Measurements from ENCODE around the gene BMP8B.

Gene BMP8B

DNA sequence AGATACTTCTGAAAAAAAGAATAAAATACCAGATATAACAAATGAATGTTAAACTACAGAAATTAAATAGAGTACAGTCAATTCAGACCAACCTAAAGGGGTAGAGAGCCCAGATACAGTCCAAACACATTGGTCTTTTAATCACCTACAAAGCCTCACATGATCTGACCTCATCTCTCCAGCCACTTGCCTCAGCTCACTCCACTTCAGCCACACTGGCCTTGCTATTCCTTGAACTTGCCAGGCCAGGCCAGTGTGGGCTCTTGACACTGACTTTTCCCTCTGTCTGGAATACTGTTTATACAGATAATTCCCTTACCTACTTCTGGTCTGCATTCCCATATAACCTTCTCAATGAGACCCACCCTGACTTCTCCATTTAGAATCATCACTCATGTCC lies 67.0 kb downstream of the BMP8B start:
- H3K4me3 ChIP-seq (ENCODE audit: low read depth, low read length): no peak overlapping the region
- TF ChIP-seq CTCF (IDR thresholded peaks at IDR 0.05; ENCODE audit: low read depth, low read length): no peak

- no peak for TF ChIP-seq CTCF (IDR thresholded peaks at IDR 0.05; ENCODE audit: low read depth, low read length)
- no peak overlapping the region for H3K4me3 ChIP-seq (ENCODE audit: low read depth, low read length)
Observed at GRCh38 chr1:39720094-39720999, 68.3 kb downstream of the BMP8B start.

GRCh38 chr1:39717809-39718208 lies 70.9 kb downstream of the BMP8B start:
- no peak overlapping the region for H3K4me3 ChIP-seq (ENCODE audit: low read depth, low read length)
- TF ChIP-seq CTCF (IDR thresholded peaks at IDR 0.05; ENCODE audit: low read depth, low read length): no peak

DNA sequence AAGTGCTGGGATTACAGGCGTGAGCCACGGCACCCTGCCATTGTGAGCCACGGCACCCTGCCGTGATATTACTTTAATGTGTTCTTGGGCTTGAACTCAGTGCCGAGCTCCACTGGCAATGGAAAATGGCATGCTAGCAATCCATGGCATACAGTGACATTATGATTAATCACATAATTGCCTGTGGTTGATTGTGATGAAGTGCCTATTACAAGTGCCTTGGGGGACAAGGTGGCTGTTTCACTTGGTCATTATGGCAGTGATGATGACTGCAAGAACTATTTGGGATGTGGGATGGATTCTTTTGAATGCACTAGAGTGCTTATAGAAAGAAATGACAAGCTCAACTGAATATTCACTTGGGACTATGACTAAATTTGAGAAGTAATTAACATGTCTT lies 75.1 kb downstream of the BMP8B start:
- no peak overlapping the region for H3K4me3 ChIP-seq (ENCODE audit: low read depth, low read length)
- no peak for TF ChIP-seq CTCF (IDR thresholded peaks at IDR 0.05; ENCODE audit: low read depth, low read length)

DNA sequence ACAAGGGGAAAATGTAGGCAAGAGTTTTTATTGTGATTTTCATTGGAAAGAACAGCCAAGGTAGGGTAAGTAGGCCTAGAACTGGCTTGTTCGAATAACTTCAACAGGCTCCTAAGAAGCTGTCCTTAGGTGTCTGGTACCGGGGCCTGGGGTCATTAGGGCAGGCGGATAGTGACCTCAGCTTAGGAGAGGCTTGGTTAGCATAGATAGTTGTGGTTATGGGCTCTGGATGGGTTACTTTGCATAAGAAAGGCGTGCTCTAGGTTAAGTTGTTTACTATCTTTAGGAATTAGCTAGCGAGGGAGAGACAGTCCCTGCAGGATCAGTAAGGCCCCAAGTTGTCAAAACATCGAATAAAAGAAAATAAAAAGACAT lies 76.7 kb downstream of the BMP8B start:
- H3K4me3 ChIP-seq (ENCODE audit: low read depth, low read length): no peak overlapping the region
- TF ChIP-seq CTCF (IDR thresholded peaks at IDR 0.05; ENCODE audit: low read depth, low read length): no peak

GRCh38 chr1:39711104-39711965 lies 77.3 kb downstream of the BMP8B start:
- no peak overlapping the region for H3K4me3 ChIP-seq (ENCODE audit: low read depth, low read length)
- TF ChIP-seq CTCF (IDR thresholded peaks at IDR 0.05; ENCODE audit: low read depth, low read length): no peak

- H3K4me3 ChIP-seq (ENCODE audit: low read depth, low read length): no peak overlapping the region
- no peak for TF ChIP-seq CTCF (IDR thresholded peaks at IDR 0.05; ENCODE audit: low read depth, low read length)
Observed at GRCh38 chr1:39707506-39707905, 81.2 kb downstream of the BMP8B start.

Data from WI38 (cell line).